ENCODE measurements around the gene ADGRL1. TPM values are rescaled to one million over a fixed set of nuclear protein-coding genes. Genes with fewer than 3 reads are reported as not detected.

The ADGRL1 gene
- total and polyA plus RNA-seq, 2 experiments from 2014 or later: 19.6 to 55.8 TPM

GRCh38 chr19:14156971-14157717, 48.8 kb downstream of the ADGRL1 start:
- Histone ChIP-seq H3K4me3 (no peak overlapping the region), H3K9me3 (ENCODE audit: low read depth) (no peaks in the 10 kb centered on the region), H3K4me1 (ENCODE audit: low read depth) (no peaks in the 10 kb centered on the region), H3K27me3 (no peaks in the 10 kb centered on the region), H3K27ac (no peak overlapping the region), H3K36me3 (peaks cover 27% of the 10 kb centered on the region)
- no peak for TF ChIP-seq CTCF (IDR thresholded peaks at IDR 0.05; ENCODE audit: low read depth, low read length)
- no peak for DNase-seq (ENCODE audit: low read depth in 1 of 2, low spot score in 1 of 2)

- Histone ChIP-seq H3K27me3 (no peaks in the 10 kb centered on the region), H3K4me3 (no peak overlapping the region), H3K9me3 (ENCODE audit: low read depth) (no peaks in the 10 kb centered on the region), H3K36me3 (peaks cover 29% of the 10 kb centered on the region), H3K27ac (no peak overlapping the region), H3K4me1 (ENCODE audit: low read depth) (no peaks in the 10 kb centered on the region)
- TF ChIP-seq CTCF (IDR thresholded peaks at IDR 0.05; ENCODE audit: low read depth, low read length): no peak
- no peak for DNase-seq (ENCODE audit: low read depth in 1 of 2, low spot score in 1 of 2)
Measured at GRCh38 chr19:14156122-14156521, 49.8 kb downstream of the ADGRL1 start.

- Histone ChIP-seq H3K27me3 (no peaks in the 10 kb centered on the region), H3K27ac (no peak overlapping the region), H3K9me3 (ENCODE audit: low read depth) (no peaks in the 10 kb centered on the region), H3K4me1 (ENCODE audit: low read depth) (no peaks in the 10 kb centered on the region), H3K4me3 (no peak overlapping the region), H3K36me3 (peaks cover 29% of the 10 kb centered on the region)
- TF ChIP-seq CTCF (IDR thresholded peaks at IDR 0.05; ENCODE audit: low read depth, low read length): no peak
- no peak for DNase-seq (ENCODE audit: low read depth in 1 of 2, low spot score in 1 of 2)
Measured at GRCh38 chr19:14155371-14155770, 50.6 kb downstream of the ADGRL1 start.

GRCh38 chr19:14152713-14153112, 53.3 kb downstream of the ADGRL1 start:
- H3K27me3 ChIP-seq: no peaks in the 10 kb centered on the region
- TF ChIP-seq CTCF (IDR thresholded peaks at IDR 0.05; ENCODE audit: low read depth, low read length): no peak
- H3K4me1 ChIP-seq (ENCODE audit: low read depth): peaks cover 18% of the 10 kb centered on the region
- DNase-seq (ENCODE audit: low read depth in 1 of 2, low spot score in 1 of 2): no peak
- no peak overlapping the region for H3K27ac ChIP-seq
- H3K4me3 ChIP-seq: no peak overlapping the region
- peaks cover 22% of the 10 kb centered on the region for H3K36me3 ChIP-seq
- H3K9me3 ChIP-seq (ENCODE audit: low read depth): no peaks in the 10 kb centered on the region

- Histone ChIP-seq H3K4me1 (ENCODE audit: low read depth) (peaks cover 18% of the 10 kb centered on the region), H3K36me3 (peaks cover 15% of the 10 kb centered on the region), H3K4me3 (no peak overlapping the region), H3K27me3 (no peaks in the 10 kb centered on the region), H3K9me3 (ENCODE audit: low read depth) (no peaks in the 10 kb centered on the region), H3K27ac (no peak overlapping the region)
- no peak for DNase-seq (ENCODE audit: low read depth in 1 of 2, low spot score in 1 of 2)
- TF ChIP-seq CTCF (IDR thresholded peaks at IDR 0.05; ENCODE audit: low read depth, low read length): no peak
Measured at GRCh38 chr19:14150770-14151661, 55.0 kb downstream of the ADGRL1 start.

Data from cardiac muscle cell (in vitro differentiated cells and primary cell).